Measurements from ENCODE around the gene CADM4. TPM values are rescaled to one million over a fixed set of nuclear protein-coding genes. Genes with fewer than 3 reads are reported as not detected.
"Not testable (repeated sequence)": the region's sequence is repeated elsewhere in the genome, so short reads cannot be mapped to it uniquely, and the experiment has no call there.

Gene CADM4
- total RNA-seq, result 1.4 and 1.6 TPM in 2 replicates
- polyA plus RNA-seq (2012), result 14.4 TPM

GRCh38 chr19:43639519-43640423, at the start of gene CADM4:
Gene CADM4, minus strand, starts transcription at chr19:43639850. Its CDS starts 60 bp downstream, at chr19:43639790.
- DNase-seq (ENCODE audit: low read depth), result peak; percentile 8

- DNase-seq (ENCODE audit: low read depth), result no peak
Observed at GRCh38 chr19:43688059-43688701, 48.5 kb upstream of the CADM4 start.

GRCh38 chr19:43687660-43687997, 48.0 kb upstream of the CADM4 start:
- DNase-seq (ENCODE audit: low read depth), result no peak

GRCh38 chr19:43684326-43684725, 44.7 kb upstream of the CADM4 start:
- DNase-seq (ENCODE audit: low read depth), result no peak

- no peak for DNase-seq (ENCODE audit: low read depth)
Observed at GRCh38 chr19:43683905-43684304, 44.3 kb upstream of the CADM4 start.

GRCh38 chr19:43682824-43683661, 43.4 kb upstream of the CADM4 start:
- no peak for DNase-seq (ENCODE audit: low read depth)

- DNase-seq (ENCODE audit: low read depth), result not testable (repeated sequence)
Observed at GRCh38 chr19:43682269-43682668, 42.6 kb upstream of the CADM4 start.

- DNase-seq (ENCODE audit: low read depth), result no peak
Observed at GRCh38 chr19:43681821-43682220, 42.2 kb upstream of the CADM4 start.

GRCh38 chr19:43678512-43679261, 39.0 kb upstream of the CADM4 start:
- DNase-seq (ENCODE audit: low read depth), result no peak

- no peak for DNase-seq (ENCODE audit: low read depth)
Observed at GRCh38 chr19:43675906-43676305, 36.3 kb upstream of the CADM4 start.

GRCh38 chr19:43675269-43675879, 35.7 kb upstream of the CADM4 start:
- no peak for DNase-seq (ENCODE audit: low read depth)

- no peak for DNase-seq (ENCODE audit: low read depth)
Observed at GRCh38 chr19:43674596-43674995, 34.9 kb upstream of the CADM4 start.

- no peak for DNase-seq (ENCODE audit: low read depth)
Observed at GRCh38 chr19:43674183-43674582, 34.5 kb upstream of the CADM4 start.

GRCh38 chr19:43673637-43674036, 34.0 kb upstream of the CADM4 start:
- no peak for DNase-seq (ENCODE audit: low read depth)

- no peak for DNase-seq (ENCODE audit: low read depth)
Observed at GRCh38 chr19:43672061-43672679, 32.5 kb upstream of the CADM4 start.

- peak; percentile 99 for DNase-seq (ENCODE audit: low read depth)
Observed at GRCh38 chr19:43668406-43669109, 28.9 kb upstream of the CADM4 start.

- no peak for DNase-seq (ENCODE audit: low read depth)
Observed at GRCh38 chr19:43667876-43668405, 28.3 kb upstream of the CADM4 start.

GRCh38 chr19:43667126-43667875, 27.7 kb upstream of the CADM4 start:
- DNase-seq (ENCODE audit: low read depth), result no peak

Measured in myocyte (in vitro differentiated cells).